Stimulated activated CD4-positive, alpha-beta T cell treated with anti-CD3 and anti-CD28 coated beads, TNF-alpha, amount 100 ng/mL, for 24 hours (primary cell): ENCODE results near the gene CCDC102A.
A peak's percentile ranks its signal among the peaks of the same experiment; 100 is the strongest.

ENCODE experiments used
- DNase-seq, 3 experiments: peaks; one replicate each; pipeline ENCODE4 v3.0.0-alpha.2; 2020; ENCODE audit warnings: low read depth in 3 of 3

CCDC102A gene

DNA sequence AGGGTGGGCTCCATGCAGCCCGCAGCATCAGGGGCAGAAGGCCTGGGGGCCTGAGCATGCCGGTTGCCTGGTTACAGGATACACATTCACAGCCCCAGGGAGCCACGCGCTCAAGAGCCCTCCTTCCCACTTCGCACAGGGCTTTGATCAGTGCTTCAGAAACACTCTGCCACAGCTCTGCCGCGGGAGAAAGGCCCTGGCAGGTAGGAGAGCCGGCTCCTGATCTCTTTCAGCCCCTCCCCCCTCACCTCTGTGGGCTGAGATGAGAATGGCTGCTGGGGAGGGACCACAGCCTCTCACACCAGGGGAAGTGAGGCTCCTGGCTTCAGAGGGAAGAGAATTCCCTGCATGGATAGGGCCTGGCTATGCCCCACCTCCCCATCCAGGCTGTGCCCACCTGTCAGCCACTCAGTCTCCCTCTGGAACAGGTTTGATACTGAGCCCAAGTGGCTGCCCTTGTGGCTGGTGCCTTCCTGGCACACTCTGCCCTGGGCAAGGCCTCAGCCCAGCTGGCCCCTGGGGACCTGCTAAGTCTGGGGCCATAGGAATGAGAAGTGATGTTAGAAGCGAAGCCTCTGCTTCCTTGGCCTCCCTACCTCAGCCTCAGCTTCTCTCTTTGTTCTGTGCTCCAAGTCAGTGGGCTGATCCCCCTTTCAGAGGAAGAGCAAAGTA is 58.7 kb downstream of the CCDC102A start:
- DNase-seq: no peak

DNA sequence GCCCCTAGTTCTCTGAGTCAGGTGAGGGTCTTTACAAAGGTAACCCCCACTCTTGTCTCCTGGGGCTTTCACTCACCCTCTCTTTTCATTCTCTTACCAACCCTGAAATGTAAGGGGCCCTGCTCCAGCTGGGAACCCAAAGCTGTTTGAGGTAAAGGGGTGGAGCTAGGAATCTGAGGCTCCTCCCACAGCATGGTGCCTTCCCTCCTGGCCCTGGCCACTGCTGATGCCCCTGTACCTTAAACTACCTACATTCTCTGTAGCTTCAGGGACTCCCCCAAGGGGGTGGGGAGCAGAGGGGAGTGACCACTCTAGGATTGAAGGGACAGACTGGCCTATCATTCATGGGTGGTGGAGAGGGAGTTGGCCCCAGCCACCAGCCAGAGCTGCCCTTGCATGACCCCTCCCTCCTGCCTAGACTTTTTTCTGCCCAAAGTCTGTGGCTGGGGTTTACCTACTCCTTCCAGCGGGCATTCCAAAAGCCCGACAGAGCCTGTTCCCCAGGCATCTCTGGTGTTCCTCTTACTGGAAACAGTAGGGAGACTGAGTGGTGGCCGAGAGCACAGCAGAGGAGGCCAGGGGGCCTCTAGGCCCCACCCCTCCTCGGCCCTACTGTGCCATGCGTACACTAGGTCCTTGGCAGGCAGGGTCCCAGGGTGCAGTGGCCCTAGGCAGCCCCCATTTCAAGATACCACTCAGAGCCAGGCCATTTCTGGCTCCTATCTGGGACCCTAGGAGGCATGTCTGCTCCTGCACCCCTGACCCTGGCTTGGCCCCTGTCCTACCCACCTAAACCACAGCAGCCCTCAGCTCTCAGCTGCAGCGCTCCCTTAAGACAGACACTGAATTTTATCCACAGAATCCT is 59.6 kb downstream of the CCDC102A start:
- DNase-seq: no peak

DNA sequence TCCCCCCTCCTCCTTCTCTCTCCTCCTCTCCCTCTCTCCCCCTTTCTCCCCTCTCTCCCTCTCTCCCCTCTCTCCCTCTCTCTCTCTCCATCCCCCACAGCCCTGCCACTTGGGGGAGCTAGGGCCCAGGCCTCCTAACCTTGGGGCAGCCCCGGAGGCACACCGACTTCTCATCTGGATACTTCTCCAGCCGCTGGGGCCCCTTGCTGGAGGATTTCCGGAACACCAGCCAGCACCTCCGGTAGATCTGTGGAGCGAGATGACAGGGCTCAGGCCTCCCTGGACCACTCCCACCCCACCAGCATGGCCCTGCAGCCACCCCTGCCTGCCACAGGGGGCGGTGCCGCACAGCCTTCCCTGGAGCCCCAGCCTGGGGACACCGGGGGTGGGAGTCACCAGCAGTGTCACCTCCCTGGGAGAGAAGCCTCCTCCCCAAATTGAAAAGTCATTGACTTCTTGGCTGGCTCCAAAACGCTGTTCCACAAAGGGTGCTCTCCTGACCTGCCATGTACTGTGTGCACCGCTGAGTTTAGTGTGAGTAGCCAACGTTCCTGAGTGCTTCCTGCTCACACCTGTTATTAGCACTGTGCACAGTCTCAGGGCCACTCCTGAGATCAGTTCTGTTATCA is 60.5 kb downstream of the CCDC102A start:
- peak; percentile 18 to 80 (median 48) for DNase-seq

DNA sequence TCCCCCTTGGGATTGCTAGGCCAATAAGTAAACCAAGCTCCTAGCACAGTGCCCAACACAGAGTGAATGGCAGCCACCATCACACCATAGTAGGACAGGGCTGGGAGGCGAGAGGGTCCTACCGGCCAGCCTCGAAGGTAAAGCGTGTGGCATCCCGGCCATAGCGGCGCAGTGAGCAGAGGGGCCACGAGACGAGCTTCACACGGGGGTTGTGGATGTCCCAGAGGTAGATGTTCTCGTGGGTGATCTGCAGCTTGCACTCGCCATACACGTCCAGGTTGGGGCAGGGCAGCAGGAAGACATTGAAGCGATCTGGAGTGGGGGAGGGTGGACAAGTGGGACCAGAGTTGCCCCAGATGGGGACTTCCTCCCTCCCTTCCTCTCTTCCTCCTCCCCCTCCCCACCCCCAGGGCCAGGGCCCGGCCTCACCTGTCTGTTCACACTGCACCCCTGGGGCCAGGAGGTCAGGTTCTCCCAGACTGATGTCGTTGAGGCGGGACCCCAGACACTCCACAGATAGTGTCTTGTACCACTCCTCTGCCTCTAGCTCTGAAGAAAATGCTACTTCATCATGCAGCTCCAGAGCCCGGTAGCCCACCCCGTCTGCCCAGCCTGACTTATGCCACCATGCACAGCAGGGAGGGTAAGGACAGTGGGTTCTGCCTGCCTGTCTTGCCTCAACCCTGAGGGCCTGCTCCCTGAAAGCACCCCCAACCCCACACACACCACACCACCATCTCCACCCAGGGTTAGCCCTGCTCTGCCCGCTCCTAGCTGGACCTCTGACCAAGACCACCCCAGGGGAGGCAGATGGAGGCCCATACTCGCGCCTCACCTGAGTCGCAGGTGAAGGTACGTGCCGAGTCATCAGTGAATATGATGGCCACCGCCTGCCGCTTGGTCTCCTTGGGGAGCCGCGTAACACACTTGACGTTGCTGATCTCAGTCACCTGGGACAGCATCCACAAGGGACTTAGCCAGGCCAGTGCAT is 61.4 kb downstream of the CCDC102A start:
- no peak for DNase-seq

DNA sequence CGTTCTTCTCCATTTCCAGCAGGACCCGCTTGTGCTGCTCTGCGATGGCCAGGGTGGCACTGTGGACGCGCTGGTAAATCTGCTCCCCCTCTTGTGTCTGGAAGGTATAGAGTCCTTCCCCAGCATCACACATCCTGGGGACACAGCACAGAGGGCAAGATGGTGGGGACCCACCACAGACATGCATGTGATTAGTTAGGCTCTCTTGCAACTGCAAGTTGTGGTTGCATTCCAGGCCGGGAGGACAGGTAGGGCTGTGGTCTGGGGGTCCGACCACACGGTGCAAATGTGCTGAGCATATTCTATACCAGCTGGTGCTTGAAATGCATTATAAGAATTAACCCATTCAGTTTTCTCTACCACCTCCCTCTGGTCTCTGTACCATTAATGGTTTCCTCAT is 62.5 kb downstream of the CCDC102A start:
- DNase-seq: no peak

DNA sequence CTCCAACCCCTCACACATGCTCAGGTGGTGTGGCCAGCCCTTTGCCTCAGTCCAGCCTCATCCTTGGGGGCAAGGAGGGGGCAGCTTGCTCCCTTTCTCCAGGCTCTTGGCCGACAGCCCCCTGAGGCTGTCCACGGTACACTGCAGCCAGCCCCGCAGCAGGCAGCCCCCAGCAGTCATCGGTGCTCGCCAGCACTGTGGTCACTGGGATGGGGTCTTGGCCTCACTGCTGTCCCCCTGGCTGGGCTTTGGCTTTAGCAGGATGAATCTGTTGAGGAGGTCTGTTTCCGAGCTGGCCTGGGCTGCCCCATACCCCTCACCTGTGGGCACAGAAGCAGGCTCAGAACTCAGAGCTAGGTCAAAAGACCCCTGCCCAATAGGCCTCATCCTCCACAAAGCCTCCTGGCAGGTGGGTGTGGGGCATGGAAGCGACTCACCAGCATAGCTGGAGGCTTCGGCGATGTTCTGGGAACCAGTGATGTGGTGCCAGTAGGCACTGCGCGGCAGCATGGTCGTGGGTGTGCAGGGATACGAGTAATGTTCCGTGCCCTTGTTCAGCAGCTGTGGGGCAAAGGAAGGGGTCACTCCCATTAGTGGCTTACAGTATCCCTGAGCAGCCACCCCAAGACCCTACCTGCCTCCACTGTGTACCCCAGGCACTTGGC is 63.1 kb downstream of the CCDC102A start:
- DNase-seq: no peak

DNA sequence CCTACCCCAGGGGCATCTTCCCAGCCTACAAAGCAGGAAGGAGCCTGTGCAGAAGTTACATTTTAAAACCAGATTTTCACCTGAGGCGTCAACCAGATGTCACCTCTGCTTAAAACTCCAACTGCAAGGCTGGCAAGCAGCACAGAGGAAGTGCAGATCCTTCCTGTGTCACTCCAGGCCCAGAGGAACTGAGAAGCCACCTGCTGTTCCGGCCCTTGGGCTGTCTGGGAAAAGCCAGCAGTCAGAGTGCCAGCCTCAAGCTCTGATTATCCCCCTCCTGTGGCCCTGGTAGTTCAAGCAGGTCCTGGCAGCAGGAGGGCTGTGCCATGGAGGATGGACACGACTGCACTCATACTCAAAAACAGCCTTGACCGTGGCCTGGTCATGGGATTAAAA is 63.7 kb downstream of the CCDC102A start:
- DNase-seq: no peak

DNA sequence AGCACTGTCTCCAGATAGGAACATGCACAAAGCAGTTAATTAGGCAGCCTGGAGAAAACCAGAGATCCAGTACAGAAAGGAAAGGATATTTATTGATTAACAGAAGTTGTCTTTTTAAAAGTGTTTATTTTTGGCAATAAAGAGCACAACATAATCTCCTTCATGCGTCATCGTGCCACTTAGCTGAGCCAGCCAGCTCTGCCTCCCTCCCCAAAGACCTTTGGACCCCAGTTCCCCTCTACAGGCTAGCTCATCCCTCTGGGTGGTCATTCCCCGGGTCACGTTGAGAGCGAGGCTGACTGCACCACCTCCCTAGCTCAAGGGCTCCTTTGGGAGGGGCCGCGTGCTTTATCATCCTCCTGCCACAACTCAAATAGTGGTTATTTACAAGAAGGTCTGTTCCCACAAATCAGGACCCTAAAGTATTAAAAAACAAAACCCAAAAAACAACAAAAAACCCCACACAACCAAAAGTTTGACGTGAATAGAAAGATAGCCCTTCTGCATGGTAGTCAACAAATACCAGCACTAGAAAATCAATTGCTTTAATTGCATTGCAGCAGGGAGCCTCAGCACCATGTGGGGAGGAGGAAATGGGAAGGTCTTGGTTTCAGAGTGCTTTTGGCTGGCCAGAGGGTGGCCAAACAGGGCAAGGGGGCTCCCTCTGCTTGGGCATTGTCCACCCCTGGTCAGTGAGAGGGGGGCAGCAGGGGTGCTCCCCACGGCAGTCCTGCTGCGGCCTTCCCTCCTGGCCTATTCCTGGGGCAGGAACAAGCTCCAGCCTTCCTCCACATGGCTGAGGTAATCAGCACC is 64.3 kb downstream of the CCDC102A start:
- DNase-seq: no peak

DNA sequence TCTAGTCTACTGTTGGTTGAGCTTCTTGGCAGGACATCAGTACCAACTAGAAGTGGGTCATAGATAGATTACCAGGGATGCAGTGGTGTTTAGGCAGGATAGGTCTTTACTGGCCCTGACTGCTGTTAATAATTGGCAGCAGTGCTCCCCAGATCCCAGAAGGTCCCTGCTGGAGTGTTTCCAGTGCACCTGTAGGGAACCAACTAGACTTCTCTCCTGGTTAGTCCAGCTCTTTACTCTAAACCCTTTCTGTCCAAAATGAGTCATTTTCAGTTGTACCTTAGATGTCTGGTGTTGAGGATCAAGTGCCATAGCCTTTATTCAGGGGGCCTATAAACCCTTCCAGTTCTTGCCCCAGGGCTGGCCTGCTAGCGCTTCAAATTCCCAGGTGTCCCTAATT is 65.2 kb downstream of the CCDC102A start:
- DNase-seq: no peak

DNA sequence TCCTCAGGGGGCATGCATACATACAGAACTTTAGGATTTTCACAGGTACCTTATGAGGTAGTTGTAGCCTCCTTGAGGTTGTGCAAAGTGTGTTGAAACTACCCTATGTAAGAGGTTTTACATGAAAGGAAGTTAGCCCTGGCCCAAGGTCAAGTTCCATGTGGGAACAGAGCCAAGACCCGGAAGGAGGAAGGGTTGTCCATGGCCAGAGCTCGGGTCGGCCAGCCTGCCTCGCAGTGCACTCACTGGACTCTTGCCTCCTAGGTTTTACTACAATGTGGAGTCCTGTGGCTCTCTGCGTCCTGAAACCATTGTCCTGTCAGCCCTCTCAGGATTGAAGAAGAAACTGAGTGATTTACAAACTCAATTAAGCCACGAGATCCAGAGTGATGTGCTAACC is 65.7 kb downstream of the CCDC102A start:
- no peak for DNase-seq

DNA sequence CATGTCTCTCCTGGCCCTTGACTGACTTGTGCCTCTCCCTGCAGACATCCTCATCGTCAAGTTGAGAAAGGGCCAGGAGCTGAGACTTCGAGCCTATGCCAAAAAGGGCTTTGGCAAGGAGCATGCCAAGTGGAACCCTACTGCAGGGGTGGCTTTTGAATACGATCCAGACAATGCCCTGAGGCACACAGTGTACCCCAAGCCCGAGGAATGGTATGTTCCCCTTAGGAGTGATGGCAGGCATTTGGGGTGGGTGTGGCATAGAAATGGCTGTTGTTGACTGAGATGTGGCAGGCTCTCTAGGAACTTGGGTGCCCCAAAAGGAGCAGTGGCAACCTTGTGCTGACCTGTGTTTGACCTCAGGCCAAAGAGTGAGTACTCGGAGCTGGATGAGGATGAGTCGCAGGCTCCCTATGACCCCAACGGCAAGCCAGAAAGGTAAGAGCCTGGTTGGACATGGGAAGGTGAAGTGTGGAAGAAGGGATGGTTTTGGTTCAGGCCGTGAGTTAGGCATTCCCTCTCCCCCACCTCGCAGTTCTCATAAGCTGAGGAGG is 66.4 kb downstream of the CCDC102A start:
- DNase-seq: no peak

DNA sequence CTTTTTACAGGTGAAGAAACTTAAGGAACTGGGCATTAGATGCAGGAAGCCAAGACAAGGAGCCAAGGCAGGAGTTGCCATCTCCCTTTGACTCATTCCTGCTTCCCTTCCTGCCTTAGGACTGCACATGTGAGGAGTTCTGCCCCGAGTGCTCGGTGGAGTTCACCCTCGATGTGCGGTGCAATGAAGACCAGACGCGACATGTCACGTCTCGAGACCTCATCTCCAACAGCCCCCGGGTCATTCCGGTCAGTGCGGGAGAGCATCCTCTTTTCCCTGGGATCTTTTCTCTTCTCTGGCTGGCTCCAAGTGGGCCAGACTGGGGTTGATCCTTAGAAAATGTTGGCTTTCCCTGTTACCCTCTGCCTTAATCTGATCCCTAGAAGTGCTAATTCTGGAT is 67.3 kb downstream of the CCDC102A start:
- no peak for DNase-seq

DNA sequence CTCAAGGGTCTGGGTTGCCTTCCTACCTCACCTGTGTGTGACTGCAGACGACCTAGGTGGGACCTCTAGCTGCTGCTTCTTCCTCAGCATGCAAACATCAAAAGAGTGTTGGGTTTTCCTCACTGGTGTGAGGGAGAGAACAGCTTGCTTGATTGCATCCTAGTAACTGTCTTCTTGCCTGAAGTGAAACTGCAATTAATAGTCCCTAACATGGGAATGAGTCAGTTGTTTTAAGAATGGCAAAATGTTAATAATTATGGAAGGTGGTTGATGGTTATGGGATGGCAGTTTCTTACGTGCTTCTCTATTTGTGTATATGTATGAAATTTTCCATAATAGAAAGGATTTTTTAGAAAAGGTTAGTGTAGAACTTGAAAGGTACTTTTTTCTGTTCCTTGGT is 68.0 kb downstream of the CCDC102A start:
- no peak for DNase-seq

DNA sequence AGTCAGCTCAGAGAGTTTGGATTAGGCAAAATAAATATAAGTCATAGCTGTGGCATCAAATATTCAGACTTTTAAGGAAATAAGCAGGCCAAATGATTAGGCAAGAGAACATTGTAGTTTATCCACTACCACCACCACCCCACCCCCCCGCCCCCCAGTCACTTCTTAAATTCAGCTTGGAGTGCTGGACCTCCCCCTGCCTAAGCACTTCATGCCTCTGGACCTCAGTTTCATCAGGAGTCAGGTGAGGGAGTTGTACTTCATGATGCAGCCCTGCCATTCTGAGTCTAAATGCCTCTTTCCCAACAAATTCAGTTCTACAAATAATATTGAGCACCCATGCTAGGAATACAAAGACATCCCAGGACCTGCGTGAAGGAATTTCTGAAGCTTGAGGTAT is 71.8 kb downstream of the CCDC102A start:
- DNase-seq: no peak

DNA sequence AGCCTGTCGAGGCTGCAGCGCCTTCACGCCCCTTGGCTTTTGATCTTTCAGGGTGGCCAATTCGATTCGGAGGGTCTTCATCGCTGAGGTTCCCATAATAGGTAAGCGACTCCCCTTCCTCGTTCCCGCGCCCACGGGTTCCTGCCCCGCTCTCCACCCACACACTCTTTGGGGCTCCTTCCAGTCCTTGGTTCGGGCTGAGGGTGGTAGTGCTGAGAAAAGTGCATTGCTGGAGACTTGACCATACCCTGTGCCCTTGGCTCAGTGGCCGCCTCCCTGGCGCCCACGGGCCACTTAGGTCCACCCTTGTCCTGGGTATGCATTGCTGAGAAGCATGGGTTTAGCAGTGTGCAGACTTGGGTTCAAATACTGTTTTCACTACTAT is 73.4 kb downstream of the CCDC102A start:
- DNase-seq: no peak

DNA sequence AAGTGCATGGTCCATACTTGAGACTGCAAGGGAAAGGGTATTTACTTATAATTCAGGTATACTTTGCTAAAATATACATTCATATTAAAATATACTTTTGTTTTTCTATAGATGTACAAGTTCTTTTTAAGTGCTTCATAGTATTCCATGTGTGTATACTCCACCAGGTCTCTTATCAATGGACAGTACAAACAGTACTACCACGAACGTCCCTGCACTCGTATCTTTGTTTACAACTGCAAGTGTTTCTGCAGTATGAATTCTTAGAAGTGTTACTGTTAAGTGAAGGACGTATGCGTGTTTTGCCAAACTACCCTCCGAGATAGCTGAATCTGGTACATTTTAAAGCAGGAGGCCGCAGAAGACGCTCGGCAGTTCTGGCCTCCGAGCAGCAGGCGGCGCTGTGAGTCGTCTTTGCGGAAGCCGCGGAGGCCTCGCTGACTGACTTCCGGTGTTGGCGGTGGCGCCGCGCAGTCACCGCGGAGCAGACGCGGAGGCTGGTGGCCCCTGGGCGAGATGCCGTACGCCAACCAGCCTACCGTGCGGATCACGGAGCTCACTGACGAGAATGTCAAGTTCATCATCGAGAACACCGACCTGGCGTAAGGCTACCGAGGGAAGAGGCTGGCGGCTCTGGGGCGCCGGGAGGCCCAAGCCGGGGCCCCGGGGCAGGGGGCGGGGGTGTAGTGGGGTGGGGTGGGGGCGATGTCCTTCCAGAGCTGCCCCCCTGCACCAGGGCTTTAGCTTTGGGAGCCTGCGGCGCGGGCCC is 74.0 kb downstream of the CCDC102A start, which contains the start of gene POLR2C:
POLR2C (plus strand) TSS at position 471 of the 769 bp plus-strand sequence; CDS start at position 517, 46 bp downstream.
- peak; percentile 82 to 88 (median 86) for DNase-seq
